HL-60/S4 treated with phorbol 12-myristate 13-acetate at 8.2 ng/mL for 4 days and 3 days (cell line): ENCODE results near the gene FAM24B.

Experiments used
- in situ Hi-C: fragments of 300-500 bp; cut with MboI; formaldehyde crosslinking; loops from 2 replicates; pipeline ENCODE4 v1.15.0; 2022; ENCODE audit warnings: low sequenced_read_pairs

The FAM24B gene

GRCh38 chr10:122828716-122829255 is 50.6 kb downstream of the FAM24B start:
- in situ Hi-C loops: no loop called here

DNA sequence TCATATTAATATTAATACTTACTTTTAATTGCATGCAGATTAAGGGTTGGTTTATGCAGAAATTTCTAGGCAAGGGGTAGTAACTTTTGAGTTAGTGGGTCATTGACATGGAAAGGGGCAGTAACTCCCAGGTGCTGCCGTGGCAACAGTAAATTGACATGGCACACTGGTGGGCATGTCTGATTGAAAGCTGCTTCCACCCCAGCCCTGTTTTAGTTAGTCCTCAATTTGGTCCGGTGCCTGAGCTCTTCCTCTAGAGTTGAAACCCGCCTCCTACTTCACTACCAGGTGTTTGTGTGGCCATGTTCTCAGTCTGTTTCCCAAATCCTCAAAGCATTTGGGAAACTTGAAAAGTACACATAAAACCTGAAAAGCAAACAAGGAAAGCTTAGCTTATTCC is 52.1 kb downstream of the FAM24B start:
- in situ Hi-C loops: no loop called here

GRCh38 chr10:122822973-122823690 is 56.2 kb downstream of the FAM24B start:
- in situ Hi-C loops: no loop called here

DNA sequence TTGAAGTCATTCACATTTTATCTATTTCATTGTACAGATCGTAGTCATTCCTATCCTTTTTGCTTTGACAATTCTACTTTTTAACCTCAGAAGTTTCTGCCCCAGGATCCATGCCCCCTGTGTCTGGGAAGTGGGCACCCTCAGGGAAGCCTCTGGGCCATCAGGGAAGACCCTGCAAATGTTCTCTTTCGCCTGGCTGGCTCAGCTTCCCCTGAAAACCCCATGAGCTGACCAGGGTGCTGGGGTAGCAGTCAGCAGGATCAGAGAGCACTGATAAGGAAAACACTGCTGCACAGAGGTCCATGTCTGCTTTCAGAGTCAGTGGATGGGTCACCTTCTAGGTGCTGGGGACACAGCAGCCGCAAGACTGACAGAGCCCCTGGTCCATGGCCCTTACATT is 57.6 kb downstream of the FAM24B start:
- in situ Hi-C loops: no loop called here

- in situ Hi-C loops: no loop called here
Measured at GRCh38 chr10:122815458-122815857, 63.9 kb downstream of the FAM24B start.

- in situ Hi-C loops: no loop called here
Measured at GRCh38 chr10:122814493-122814892, 64.9 kb downstream of the FAM24B start.

GRCh38 chr10:122812751-122813150 is 66.6 kb downstream of the FAM24B start:
- in situ Hi-C loops: no loop called here

- in situ Hi-C loops: no loop called here
Measured at GRCh38 chr10:122802282-122802681, 77.1 kb downstream of the FAM24B start.
